SK-N-SH treated with all-trans-retinoic acid at 6 μM for 48 hours (cell line): ENCODE data around the gene LMTK2.

Experiments
- BACH2 ChIP-seq: fragments of 250-450 bp; sonication (Bioruptor Pico); IDR thresholded peaks from 2 replicates; pipeline ENCODE4 v1.9.0; 2021; ENCODE audit warnings: mild to moderate bottlenecking, borderline replicate concordance
- CSRNP3 ChIP-seq: fragments of 250-450 bp; sonication (Bioruptor Pico); IDR thresholded peaks from 2 replicates; pipeline ENCODE4 v1.5.1; 2021; ENCODE audit warnings: mild to moderate bottlenecking, moderate library complexity
- GLIS3 ChIP-seq: fragments of 250-450 bp; sonication (Bioruptor Pico); IDR thresholded peaks from 2 replicates; pipeline ENCODE4 v1.5.0; 2020; ENCODE audit warnings: mild to moderate bottlenecking, moderate library complexity
- TCF4 ChIP-seq: fragments of 250-450 bp; sonication (Bioruptor Pico); IDR thresholded peaks from 2 replicates; pipeline ENCODE4 v1.8.0; 2021; ENCODE audit warnings: mild to moderate bottlenecking, moderate library complexity, borderline replicate concordance
- TF ChIP-seq, protein P1 (sequence below): fragments of 250-450 bp; sonication (Bioruptor Pico); IDR thresholded peaks from 2 replicates; pipeline ENCODE4 v1.8.0; 2020; ENCODE audit warnings: mild to moderate bottlenecking, moderate library complexity, borderline replicate concordance

GRCh38 chr7:98163704-98164494 lies 57.2 kb downstream of the LMTK2 start:
- TF ChIP-seq BACH2 (no peak), TCF4 (CRISPR knock-in tag) (no peak), CSRNP3 (CRISPR knock-in tag) (no peak), GLIS3 (CRISPR knock-in tag) (no peak)
- TF ChIP-seq, protein P1, sequence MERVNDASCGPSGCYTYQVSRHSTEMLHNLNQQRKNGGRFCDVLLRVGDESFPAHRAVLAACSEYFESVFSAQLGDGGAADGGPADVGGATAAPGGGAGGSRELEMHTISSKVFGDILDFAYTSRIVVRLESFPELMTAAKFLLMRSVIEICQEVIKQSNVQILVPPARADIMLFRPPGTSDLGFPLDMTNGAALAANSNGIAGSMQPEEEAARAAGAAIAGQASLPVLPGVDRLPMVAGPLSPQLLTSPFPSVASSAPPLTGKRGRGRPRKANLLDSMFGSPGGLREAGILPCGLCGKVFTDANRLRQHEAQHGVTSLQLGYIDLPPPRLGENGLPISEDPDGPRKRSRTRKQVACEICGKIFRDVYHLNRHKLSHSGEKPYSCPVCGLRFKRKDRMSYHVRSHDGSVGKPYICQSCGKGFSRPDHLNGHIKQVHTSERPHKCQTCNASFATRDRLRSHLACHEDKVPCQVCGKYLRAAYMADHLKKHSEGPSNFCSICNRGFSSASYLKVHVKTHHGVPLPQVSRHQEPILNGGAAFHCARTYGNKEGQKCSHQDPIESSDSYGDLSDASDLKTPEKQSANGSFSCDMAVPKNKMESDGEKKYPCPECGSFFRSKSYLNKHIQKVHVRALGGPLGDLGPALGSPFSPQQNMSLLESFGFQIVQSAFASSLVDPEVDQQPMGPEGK (CRISPR knock-in tag), result no peak
